Lower leg skin (tissue), 3 donors: Measurements from ENCODE around the gene DIP2B.

Experiments used
- CTCF ChIP-seq, 3 donors: fragments of 450-650 bp; IDR thresholded peaks; one replicate each; pipeline ENCODE4 v1.5.1; 2016; ENCODE audit warnings: antibody characterized with exemption in 3 of 3, mild to moderate bottlenecking in 3 of 3, moderate library complexity in 2 of 3
- POLR2A ChIP-seq, 2 donors: fragments of 450-650 bp; IDR thresholded peaks; one replicate each; pipeline ENCODE4 v1.6.1; 2016 to 2017; ENCODE audit warnings: antibody characterized with exemption in 2 of 2, mild to moderate bottlenecking in 1 of 2, moderate library complexity in 1 of 2

- TF ChIP-seq CTCF (IDR thresholded peaks at IDR 0.05): no peak
- TF ChIP-seq POLR2A (IDR thresholded peaks at IDR 0.05): no peak
Measured at GRCh38 chr12:50527359-50527726, 22.6 kb downstream of the DIP2B start.
